Peyer's patch (tissue), 4 donors: ENCODE results near the gene ADCY9.

Source experiments
- CTCF ChIP-seq, 6 experiments: fragments of 450-650 bp in 4 of 6; fragments of 200-600 bp in 2 of 6; sonication (generic) in 1 of 6; IDR thresholded peaks; one replicate each; pipeline ENCODE4 v1.5.1; 2017 to 2019; ENCODE audit warnings: antibody characterized with exemption in 6 of 6, mild to moderate bottlenecking in 3 of 6, moderate library complexity in 1 of 6
- POLR2A ChIP-seq, 2 donors: fragments of 450-650 bp; IDR thresholded peaks; one replicate each; pipeline ENCODE4 v1.5.1; 2017; ENCODE audit warnings: antibody characterized with exemption in 2 of 2, mild to moderate bottlenecking in 2 of 2, moderate library complexity in 2 of 2

- TF ChIP-seq CTCF (IDR thresholded peaks at IDR 0.05) (no peak), POLR2A (IDR thresholded peaks at IDR 0.05) (no peak)
Observed at GRCh38 chr16:3935921-3936320, 180.3 kb downstream of the ADCY9 start.
